Subcutaneous adipose tissue (tissue), 4 donors: Measurements from ENCODE around the gene TOP2B. TPM values are rescaled to one million over a fixed set of nuclear protein-coding genes. Genes with fewer than 3 reads are reported as not detected.

Source experiments
- total RNA-seq, 4 donors: library from RNA; depleted of rRNA; stranded (reverse); fragments of >200 nt; gene quantifications; one replicate each; pipeline ENCODE4 v1.1.0, GENCODE V29; 2016
- TF ChIP-seq, protein P1 (sequence below): fragments of 450-650 bp; IDR thresholded peaks from one replicate; pipeline ENCODE4 v1.5.1; 2016; ENCODE audit warnings: low read depth, mild to moderate bottlenecking, control low read depth, antibody characterized with exemption, moderate library complexity

The TOP2B gene
- total RNA-seq, 4 donors from 2014 or later = 83.5 to 126 (median 87.0) TPM

DNA sequence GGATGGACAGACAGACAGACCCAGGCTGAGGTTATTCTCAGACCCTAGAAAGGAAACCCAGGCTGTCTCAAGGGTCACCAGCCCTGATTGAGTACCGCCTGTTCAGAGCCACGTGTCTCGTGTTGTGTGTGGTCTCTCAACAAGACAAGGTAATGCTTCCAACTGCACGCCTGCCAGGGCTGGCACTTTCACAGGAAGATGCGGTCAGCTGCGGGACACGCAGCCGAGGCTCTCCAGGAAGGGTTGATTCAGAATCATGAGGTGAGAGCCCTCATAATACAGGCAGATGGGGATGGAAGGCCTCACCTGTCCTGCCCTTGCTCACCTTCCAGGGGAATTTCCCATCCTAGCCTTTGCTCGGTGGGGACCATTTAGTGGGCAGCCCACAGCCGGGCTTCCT lies 81.4 kb downstream of the TOP2B start:
- TF ChIP-seq, protein P1, sequence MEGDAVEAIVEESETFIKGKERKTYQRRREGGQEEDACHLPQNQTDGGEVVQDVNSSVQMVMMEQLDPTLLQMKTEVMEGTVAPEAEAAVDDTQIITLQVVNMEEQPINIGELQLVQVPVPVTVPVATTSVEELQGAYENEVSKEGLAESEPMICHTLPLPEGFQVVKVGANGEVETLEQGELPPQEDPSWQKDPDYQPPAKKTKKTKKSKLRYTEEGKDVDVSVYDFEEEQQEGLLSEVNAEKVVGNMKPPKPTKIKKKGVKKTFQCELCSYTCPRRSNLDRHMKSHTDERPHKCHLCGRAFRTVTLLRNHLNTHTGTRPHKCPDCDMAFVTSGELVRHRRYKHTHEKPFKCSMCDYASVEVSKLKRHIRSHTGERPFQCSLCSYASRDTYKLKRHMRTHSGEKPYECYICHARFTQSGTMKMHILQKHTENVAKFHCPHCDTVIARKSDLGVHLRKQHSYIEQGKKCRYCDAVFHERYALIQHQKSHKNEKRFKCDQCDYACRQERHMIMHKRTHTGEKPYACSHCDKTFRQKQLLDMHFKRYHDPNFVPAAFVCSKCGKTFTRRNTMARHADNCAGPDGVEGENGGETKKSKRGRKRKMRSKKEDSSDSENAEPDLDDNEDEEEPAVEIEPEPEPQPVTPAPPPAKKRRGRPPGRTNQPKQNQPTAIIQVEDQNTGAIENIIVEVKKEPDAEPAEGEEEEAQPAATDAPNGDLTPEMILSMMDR = no peak

DNA sequence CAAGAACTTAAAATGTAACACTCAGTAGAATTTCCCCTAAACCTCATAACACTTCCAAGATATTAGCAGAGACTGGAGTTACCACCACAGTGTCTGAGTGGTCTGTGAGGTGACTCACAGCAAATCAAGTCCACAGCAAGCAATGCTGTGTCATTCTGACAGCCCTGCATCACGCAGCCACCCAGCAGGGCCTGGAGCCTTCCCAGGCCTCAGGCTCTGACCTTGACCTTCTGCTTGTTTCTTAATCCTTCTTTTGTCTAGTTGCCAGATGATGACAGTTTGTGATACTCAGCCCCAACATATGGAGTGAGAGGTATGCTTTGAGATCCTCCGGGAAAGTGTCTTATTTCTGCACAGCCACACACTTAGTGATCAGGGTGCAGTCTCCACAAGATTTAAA lies 82.5 kb downstream of the TOP2B start:
- TF ChIP-seq, protein P1 = no peak

DNA sequence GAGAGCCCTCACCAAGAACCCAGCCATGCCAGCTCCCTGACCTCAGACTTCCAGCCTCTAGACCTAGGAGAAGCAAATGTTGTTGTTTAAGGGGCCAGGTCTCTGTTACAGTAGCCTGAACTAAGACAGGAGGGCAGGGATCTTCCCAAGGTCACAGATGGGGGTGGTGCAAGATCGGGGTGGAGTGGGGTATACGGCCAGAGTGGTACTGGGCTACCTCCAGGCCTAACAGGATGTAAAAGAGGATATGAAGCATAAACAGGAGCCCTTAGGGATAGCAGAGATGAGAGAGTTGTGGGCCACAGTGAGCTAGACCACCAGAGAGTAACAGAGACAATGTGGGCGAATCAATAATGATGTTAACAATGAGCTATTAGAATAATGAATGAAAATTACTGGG lies 82.9 kb downstream of the TOP2B start:
- TF ChIP-seq, protein P1 = no peak

DNA sequence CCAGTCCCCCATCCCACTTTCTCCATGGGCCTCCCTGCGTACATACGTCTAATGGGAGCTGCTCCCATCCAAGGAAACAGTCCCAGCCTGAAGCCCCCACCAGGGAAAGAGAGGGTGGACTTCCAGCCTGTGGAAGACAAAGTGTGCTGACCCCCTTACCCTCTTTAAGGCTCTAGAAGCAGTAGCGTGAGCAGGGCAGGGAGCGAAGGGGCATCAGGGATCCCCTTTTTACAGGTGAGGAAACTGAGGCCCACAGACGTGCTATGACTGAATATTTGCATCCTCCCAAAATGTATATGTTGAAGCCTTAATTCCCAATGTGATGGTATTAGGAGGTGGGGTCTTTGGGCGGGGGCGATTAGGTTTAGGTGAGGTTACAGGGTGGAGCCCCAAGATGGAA lies 83.4 kb downstream of the TOP2B start:
- TF ChIP-seq, protein P1 = no peak

DNA sequence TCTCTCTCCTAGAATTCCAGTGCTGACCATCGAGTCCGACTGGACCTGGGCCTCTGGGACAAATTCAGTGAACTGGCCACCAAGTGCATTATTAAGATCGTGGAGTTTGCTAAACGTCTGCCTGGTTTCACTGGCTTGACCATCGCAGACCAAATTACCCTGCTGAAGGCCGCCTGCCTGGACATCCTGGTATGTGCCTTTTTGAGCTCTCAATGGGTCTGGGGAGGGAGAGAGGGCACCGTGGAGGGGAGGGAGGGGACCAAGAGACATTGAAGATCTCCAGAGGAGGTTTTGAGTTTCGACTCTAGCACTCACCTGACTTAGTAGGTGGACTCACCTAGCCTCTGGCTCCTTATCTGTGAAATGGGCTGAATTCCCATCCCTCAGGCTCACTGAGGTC lies 84.2 kb downstream of the TOP2B start:
- TF ChIP-seq, protein P1 = no peak

DNA sequence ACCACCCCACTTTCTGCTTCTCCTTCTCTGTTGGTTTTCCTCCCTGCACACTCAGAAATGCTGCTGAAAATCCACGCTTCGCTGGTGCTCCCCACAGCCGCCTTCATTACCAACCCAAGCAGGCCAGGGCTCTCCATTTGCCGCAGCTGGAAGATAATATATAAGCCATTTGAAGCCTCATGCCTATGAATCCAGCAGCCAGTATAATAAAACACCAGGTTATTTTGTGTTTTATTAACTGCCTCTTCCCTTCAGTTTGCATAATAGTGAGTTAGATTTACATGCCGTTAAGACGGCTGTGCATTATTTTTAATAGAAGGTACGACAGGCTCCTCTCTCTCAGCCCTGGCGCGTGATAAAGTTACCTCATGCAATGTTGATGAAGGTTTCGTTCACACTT lies 86.6 kb downstream of the TOP2B start:
- TF ChIP-seq, protein P1 = no peak

DNA sequence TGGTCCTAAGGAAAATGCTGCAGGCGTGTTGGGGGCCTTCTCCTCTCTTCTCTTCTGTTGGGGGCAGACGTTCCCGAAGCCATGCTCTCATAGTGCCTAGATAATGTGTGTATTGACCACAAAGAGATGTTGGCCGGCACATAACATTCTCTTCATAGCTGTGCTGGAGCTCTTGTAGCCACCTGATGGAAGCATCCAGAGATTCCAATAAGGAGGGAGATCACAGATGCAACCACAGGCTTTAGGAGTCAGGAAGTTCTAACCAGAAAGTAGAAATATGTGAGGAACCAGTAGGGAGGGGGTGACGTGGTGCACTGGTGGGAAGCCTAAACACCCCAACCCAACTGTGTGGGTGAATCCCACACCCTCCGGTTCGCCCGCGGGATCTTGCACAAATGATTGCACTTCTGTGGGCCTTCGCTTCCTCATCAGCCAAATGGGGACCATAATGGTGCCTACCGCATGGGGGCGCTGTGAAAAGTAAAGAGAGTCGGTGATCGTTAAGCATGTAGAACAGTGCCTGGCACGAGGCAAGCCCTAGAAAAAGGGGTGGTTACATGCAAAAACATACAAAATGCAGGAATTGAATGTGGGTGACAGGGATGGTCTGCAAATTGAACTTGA lies 87.8 kb downstream of the TOP2B start:
- TF ChIP-seq, protein P1 = no peak
